Measurements from ENCODE around the gene ODAD2. TPM values are rescaled to one million over a fixed set of nuclear protein-coding genes. Genes with fewer than 3 reads are reported as not detected.

ODAD2 gene
- total RNA-seq, 1 donor from 2014 or later: not detected

DNA sequence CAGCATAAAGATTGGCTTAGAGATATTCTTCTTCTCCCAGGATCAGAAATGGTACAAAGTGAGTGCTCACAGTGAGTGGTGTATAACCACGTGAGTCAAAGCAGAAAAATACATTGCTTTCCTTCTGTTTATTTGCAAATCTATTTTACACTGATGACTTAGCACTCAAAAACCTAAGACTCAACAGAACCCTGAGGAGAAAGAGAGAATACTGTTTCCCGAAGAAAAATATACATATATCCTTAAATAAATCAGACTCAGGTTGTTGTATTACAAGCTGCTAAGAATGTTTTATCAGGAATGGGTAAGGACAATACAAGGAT, 48.7 kb downstream of the ODAD2 start:
- Histone ChIP-seq H3K36me3 (no peaks in the 10 kb centered on the region), H3K9me3 (no peaks in the 10 kb centered on the region)
- intact Hi-C loops (cut with DNase I): no loop called here

DNA sequence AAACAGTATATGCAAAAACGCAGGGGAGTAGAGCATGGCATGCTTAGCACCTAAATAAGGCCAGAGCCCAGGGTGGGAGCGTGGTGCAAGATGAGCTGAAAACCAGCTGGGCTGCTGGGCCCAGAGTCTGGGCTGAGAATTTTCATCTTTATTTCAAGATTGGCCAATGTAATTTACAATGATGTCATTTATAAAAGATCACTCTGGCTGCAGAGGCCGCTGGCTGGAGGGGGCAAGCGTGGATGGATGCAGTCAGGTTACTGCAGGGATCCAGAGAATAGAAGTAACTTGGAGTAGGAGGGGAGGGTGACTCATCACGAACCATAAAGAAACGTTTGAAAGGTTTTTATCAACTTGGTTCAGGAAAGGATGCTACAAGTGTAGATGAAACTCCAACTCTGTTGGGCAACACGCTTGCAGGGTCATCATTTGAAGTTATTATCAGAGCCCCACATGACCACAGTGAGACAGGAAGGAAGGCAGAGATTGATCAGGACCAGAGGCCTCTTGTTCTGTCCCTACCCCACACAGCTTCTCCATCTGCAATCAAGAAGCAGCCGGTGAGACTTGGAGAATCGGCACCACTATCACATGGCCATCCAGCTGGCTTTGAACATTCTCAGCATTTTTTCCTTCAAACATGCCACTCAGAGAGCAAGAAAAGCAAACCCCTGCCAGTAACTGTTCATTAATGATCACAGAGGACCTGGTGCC, 49.2 kb downstream of the ODAD2 start:
- H3K4me3 ChIP-seq: no peak overlapping the region
- no peaks in the 10 kb centered on the region for H3K27me3 ChIP-seq
- TF ChIP-seq, protein P1, sequence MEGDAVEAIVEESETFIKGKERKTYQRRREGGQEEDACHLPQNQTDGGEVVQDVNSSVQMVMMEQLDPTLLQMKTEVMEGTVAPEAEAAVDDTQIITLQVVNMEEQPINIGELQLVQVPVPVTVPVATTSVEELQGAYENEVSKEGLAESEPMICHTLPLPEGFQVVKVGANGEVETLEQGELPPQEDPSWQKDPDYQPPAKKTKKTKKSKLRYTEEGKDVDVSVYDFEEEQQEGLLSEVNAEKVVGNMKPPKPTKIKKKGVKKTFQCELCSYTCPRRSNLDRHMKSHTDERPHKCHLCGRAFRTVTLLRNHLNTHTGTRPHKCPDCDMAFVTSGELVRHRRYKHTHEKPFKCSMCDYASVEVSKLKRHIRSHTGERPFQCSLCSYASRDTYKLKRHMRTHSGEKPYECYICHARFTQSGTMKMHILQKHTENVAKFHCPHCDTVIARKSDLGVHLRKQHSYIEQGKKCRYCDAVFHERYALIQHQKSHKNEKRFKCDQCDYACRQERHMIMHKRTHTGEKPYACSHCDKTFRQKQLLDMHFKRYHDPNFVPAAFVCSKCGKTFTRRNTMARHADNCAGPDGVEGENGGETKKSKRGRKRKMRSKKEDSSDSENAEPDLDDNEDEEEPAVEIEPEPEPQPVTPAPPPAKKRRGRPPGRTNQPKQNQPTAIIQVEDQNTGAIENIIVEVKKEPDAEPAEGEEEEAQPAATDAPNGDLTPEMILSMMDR (IDR thresholded peaks at IDR 0.05): no peak
- DNase-seq (ENCODE audit: low spot score in 2 of 2): no peak
- H3K9me3 ChIP-seq: no peaks in the 10 kb centered on the region
- intact Hi-C loops (cut with DNase I): no loop called here
- H3K27ac ChIP-seq: no peak overlapping the region
- H3K36me3 ChIP-seq: no peaks in the 10 kb centered on the region
- peaks cover 0 to 6% of the 10 kb centered on the region in 2 donors for H3K4me1 ChIP-seq

More for the DNA sequence above, 48.7 kb downstream of the ODAD2 start:
- H3K4me3 ChIP-seq: no peak overlapping the region
- peaks cover 0 to 6% of the 10 kb centered on the region in 2 donors for H3K4me1 ChIP-seq
- H3K27ac ChIP-seq: no peak overlapping the region
- TF ChIP-seq, protein P1 (IDR thresholded peaks at IDR 0.05): no peak
- H3K27me3 ChIP-seq: no peaks in the 10 kb centered on the region
- DNase-seq (ENCODE audit: low spot score in 2 of 2): no peak

DNA sequence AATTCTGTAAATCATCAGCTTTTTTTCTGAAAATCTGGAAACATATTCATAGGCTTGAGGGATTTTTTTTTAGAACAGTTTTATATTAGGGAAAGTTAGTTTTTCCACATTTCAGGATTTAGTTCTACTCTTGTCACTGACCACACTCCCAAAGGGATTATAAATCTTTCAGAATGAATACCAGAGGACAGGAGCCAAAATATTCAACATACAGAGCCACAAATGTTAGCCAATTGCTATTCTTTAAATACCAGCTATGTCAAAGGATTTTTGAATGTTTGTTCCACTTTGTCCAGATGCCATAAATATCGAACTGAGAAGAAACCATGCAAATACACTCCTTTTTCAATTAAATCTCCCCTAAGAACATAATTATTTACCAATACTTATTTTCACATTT, 50.7 kb downstream of the ODAD2 start:
- H3K4me1 ChIP-seq: peaks cover 0 to 6% of the 10 kb centered on the region in 2 donors
- H3K9me3 ChIP-seq: no peaks in the 10 kb centered on the region
- TF ChIP-seq, protein P1 (IDR thresholded peaks at IDR 0.05): no peak
- no peaks in the 10 kb centered on the region for H3K27me3 ChIP-seq
- H3K36me3 ChIP-seq: no peaks in the 10 kb centered on the region
- no peak overlapping the region for H3K27ac ChIP-seq
- DNase-seq (ENCODE audit: low spot score in 2 of 2): no peak
- H3K4me3 ChIP-seq: no peak overlapping the region
- intact Hi-C loops (cut with DNase I): no loop called here

DNA sequence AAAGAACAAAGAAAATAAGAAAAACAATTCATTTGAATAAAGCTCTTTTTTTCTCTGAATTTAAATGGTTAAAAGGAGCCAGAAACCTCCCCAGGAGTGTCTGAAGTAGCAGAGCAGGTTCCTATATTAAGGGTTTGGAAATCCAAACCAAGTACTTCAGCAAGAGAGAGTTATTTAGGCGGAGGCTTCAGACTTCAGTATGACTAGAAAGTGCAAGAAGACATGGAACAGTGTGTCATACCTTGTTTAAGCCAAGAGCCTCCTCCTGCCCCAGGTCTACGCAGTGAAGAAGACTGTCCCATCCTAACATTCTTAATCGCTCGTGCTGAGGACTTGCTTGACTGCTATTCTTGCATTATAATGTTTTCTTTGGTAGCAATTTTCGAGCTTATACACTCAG, 51.3 kb downstream of the ODAD2 start:
- TF ChIP-seq, protein P1 (IDR thresholded peaks at IDR 0.05): no peak
- Histone ChIP-seq H3K27ac (no peak overlapping the region), H3K27me3 (no peaks in the 10 kb centered on the region), H3K4me1 (peaks cover 0 to 6% of the 10 kb centered on the region in 2 donors), H3K36me3 (no peaks in the 10 kb centered on the region), H3K4me3 (no peak overlapping the region), H3K9me3 (no peaks in the 10 kb centered on the region)
- DNase-seq (ENCODE audit: low spot score in 2 of 2): no peak
- intact Hi-C loops (cut with DNase I): no loop called here

DNA sequence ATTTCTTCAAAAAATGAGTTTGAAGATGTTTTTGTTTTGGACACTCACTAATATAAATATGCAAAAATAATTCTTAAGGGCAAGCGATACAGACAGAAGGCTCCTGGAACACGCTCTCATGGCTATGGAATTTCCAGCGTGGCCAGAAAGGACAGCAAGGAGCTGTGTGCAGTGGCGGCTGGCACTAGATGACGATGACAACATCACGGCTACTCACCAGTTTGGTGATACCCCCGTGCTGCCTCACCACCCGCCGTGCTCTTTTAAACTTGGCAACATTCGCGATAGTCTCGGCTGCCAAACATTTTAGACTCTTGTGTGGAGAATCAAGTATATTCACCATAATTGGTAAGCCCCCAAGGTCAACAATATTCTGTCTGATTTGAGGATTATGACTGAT, 54.9 kb downstream of the ODAD2 start:
- peak in 1 of 2 donors; percentile 69 for DNase-seq (ENCODE audit: low spot score in 2 of 2)
- Histone ChIP-seq H3K36me3 (no peaks in the 10 kb centered on the region), H3K27ac (no peak overlapping the region), H3K4me1 (peaks cover 0 to 6% of the 10 kb centered on the region in 2 donors), H3K27me3 (no peaks in the 10 kb centered on the region), H3K9me3 (no peaks in the 10 kb centered on the region), H3K4me3 (no peak overlapping the region)
- TF ChIP-seq, protein P1 (IDR thresholded peaks at IDR 0.05): no peak
- intact Hi-C loops (cut with DNase I): no loop called here

DNA sequence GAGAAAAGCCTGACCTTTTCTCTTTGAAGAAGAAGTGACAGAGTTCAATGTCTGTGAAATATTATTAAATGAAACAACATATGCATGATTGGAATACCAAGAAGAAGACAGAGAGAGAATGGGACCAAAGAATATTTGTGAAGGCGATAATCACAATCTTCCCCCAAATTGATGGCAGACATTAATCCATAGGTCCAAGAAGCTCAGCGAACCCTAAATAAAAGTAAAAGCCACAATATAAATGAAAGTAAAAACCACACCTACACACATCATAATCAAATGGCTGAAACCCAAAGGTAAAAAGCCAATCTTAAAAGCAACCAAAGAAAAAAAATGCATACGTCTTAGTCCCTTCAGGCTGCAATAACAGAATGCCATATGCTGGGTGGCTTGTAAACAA, 84.0 kb downstream of the ODAD2 start:
- Histone ChIP-seq H3K36me3 (no peaks in the 10 kb centered on the region), H3K4me1 (no peaks in the 10 kb centered on the region), H3K27ac (no peak overlapping the region), H3K9me3 (no peaks in the 10 kb centered on the region), H3K27me3 (no peaks in the 10 kb centered on the region), H3K4me3 (no peak overlapping the region)
- TF ChIP-seq, protein P1 (IDR thresholded peaks at IDR 0.05): no peak
- intact Hi-C loops (cut with DNase I): no loop called here
- DNase-seq (ENCODE audit: low spot score in 2 of 2): no peak

All from ascending aorta (tissue), 2 donors.